SKM-1 treated with dmso at 0.1 percent for 144 hours (cell line): ENCODE measurements around the gene IL23A.

Source experiments
- DNase-seq: peaks from one replicate; lab custom pipeline; 2025; ENCODE audit not compliant: unreplicated experiment; lab: John Stamatoyannopoulos, UW

The IL23A gene

DNA sequence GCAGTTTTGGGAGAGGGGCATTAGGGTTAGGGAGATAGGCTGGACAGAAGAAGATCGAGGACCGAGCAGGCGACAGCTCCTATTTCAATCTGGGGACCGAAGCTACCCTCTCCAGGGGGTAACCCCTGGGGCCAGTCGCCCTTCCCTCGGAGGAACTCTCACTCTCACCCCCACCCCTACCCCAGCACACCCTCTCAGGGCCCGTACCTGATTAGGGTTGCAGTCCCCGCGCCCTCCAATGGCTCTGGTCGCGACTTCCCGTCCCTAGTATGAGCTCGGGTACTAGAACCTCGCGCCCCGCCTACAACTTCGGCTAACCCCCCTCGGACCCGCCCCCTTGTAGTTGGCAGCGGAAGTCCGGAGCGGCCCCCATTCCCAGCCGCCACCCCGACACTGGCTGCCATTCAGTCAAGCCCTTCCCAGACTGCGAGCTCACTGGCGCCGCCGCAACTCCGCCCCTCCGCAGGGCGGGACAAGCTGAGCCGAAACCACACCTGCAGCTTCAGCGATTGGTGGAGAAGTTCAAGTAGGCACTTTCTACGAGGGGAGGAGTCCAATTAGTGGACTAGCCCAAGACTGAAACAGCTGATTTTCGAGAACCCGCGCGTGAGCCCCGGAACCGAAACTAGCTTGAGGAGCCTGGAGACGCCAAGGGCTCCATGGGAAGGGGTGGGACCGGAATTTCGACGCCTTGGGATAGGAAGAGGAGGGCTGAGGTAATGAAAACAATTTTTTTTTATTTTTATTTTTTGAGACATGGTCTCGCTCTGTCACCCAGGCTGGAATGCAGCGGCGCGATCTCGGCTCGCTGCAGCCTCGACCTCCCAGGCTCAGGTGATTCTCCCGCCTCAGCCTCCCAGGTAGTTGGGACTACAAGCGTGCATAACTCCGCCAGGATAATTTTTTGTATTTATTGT lies 21.4 kb downstream of the IL23A start, which contains the start of gene STAT2:
STAT2 (minus strand) TSS at position 257 of the 917 bp plus-strand sequence. CDS start 3,536 bp downstream, outside the sequence.
- DNase-seq: peak; percentile 83

DNA sequence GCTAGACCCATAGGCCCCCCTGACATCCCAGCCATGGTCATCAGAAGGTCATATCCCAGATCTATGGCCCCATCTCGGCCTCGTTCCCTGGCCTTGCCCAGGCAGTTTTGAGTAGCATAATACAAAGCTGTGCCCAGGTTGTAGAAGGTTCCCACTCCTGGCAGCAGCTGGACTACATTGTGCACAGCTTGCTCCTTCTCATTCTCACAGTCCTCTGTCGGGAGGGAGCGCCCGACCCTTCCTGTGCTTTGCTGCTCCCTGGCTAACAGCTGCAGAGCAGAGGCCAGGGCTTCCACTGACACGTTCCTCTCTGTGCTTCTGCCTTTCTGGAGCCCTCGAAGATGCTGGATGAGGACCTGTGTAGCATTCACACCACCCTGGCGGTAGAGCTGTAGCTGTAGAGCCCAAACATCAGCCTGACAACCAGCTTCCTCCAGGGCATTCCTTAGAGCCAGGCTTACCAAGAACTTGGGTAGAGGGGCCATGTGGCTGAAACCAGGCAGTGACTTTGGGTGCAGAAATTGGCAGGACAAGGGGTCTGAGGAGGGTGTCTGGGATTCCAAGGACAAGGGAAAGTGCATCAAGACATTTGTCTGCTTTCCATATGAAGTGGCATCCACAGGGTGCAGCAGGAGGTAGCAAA lies 22.9 kb downstream of the IL23A start:
- DNase-seq: no peak

DNA sequence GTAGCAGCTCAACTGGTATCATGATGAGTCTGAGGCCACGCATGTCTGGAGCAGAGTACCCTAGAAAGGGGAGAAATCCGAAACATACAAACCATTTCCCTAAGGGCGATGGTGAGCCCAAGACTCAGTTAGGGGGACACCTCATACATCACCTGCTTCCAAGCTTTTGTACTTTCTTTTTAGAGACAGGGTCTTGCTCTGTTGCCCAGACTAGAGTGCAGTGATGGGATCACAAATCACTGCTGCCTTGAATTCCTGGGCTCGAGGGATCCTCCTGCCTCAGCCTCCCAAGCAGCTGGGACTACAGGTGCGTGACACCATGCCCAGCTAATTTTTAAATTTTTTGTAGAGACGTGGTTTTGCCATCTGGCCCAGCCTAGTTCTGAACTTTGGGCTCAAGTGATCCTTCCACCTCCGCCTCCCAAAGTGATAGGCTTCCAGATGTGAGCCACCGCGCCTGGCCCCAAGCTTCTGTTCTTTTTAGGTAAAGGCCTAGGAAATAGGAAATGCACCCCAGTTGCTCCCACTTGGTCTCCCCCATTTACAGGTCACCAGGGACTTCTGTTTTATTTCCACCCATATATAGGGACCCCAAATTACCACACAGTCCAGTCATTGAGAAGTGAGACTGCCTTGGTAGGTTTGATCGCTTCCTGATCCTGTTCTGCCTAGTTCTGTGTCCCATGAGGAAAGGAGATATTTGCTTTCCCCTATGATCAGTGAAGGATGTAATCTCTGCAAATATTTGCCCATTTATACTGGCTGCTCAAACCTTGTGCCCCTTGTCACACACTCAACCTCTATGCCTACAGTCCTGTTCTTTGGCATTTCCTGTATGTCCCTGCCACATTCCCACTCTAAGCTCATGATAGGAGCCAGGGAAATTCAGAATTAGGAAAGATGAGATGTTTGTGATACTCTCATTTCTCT lies 23.7 kb downstream of the IL23A start, which contains the start of gene APOF:
APOF (minus strand) TSS at position 728 of the 930 bp plus-strand sequence; CDS start at position 616, 112 bp downstream.
- no peak for DNase-seq

DNA sequence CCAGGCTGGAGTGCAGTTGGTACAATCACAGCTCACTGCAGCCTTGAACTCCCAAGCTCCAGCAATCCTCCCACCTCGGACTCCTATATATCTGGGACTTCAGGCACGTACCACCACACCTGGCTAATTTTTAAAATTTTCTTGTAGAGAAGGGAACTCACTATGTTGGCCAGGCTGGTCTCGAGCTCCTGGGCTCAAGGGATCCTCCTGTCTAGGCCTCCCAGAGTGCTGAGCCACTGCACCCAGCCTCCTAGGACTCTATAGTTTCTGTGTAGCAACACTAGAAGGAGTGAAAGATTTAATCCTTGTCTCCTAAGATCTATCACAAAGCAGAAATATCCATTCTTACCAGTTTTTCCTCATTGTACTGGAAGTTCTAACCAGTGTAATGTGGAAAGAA lies 28.3 kb downstream of the IL23A start:
- DNase-seq: no peak

DNA sequence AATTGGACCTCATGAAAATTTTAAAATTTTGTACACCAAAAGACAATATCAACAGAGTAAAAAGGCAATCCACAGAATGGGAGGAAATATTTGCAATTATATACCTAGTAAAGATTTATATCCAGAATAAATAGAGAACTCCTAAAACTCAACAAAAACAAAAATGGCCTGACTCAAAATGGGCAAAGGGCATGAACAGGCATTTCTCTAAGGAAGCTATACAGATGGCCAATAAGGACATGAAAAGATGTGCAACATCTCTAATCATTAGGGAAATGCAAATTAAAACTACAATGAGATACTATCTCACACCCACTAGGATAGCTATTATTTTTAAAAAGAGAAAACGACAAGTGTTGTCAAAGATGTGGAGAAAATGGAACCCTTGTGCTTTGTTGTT lies 34.8 kb downstream of the IL23A start:
- DNase-seq: no peak

DNA sequence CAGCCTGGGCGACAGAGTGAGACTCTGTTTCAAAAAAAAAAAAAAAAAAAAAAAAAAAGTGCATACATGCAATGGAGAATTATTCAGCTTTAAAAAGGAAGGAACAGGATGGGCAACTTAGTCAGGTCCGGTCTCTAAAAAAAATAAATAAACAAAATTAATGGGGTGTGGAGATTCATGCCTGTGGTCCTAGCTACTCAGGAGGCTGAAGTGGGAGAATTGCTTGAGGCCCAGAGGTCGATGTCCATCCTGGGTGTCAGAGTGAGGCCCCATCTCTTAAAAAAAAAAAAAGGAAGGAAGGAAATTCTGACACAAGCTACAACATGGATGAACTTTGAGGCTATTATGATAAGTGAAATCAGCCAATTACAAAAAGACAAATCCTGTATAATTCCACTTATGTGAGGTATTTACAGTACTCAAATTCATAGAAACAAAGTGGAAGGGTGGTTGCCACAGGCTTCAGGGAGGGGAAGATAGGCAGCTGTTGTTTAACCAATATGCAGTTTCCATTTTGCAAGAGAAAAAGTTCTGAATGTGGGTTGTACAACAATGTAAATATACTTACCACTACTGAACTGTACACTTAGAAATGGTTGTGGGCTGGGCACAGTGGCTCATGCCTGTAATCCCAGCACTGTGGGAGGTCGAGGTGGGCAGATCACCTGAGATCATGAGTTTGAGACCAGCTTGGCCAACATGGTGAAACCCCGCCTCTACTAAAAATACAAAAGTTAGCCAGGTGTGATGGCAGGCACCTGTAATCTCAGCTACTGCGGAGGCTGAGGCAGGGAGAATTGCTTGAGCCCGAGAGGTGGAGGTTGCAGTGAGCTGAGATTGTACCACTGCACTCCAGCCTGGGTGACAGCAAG lies 36.3 kb downstream of the IL23A start:
- DNase-seq: no peak

DNA sequence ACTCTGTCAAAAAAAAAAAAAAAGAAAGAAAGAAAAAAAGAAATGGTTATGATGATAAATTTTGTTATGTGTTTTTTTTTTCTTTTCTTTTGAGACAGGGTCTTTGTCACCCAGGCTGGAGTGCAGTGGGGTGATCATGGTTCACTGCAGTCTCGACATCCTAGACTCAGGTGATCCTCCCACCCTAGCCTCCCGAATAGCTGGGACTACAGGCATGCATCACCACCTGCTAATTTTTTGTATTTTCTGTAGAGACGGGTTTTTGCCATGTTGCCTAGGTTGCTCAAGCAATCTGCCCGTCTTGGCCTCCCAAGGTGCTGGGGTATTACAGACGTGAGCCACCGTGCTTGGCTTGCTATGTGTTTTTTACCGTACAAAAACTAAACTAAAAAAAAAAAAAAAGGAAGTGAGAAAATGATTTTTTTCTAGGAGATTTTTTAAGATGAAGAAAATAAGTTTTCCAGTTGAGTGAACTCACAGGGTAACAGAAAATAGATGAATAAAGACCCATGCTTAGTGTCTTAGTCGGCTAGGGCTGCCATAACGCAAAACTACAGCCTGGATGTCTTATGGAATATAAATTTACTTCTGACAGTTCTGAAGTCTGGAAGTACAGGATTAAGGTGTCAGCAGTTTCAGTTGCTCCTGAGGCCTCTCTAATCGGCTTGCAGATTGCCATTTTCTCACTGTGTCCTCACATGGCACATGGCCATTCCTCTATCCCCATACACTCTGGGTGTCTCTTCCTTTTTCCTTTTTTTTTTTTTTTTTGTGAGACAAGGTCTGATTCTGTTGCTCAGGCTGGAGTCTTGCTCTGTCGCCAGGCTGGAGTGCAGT lies 37.1 kb downstream of the IL23A start:
- no peak for DNase-seq

DNA sequence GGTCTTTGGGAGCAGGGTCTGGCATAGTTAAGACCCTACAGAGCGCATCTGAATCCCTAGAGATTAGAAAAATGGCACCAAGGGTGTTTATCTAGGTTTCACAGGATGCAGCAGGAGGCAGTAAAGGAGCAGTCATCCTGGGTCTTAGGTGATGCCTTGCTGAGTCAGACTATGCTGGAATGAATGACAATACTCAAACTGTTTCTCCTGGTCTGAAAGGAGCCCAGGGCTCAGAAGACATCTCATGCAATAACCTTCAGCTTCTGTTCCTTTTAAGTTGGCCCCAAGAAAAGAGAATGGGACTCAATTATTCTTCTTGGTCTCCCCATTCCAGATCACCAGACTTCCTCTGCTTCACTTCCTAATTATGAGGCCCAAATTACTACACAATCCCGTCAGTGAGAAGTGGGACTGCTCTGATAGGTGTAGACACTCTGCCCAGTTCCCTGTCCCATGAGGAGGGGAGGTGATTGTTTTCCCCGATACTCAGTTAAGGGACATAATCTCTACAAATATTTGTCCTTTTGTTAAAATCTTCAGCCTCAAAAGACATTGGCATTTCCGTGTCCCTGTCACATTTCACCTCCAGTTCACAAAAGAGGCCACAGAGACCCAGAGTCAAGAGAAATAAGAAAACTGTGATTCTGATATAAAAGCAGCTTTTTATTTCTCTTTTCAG lies 38.8 kb downstream of the IL23A start:
- no peak for DNase-seq

DNA sequence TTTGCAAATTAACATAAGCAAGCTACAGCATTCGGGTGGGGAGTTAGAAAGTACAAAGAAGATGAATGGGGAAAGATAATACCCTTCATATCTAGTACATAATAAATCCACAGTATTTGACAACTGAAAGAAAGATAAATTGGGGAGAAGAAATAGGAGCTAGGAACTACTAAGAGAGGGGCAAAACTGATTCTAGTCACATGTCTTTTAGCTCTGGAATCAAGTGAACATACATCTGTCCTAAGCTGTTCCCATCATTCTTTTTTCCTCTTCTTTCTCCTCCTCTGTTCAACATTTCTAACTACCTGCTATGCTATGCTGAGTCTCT lies 39.3 kb downstream of the IL23A start:
- no peak for DNase-seq

DNA sequence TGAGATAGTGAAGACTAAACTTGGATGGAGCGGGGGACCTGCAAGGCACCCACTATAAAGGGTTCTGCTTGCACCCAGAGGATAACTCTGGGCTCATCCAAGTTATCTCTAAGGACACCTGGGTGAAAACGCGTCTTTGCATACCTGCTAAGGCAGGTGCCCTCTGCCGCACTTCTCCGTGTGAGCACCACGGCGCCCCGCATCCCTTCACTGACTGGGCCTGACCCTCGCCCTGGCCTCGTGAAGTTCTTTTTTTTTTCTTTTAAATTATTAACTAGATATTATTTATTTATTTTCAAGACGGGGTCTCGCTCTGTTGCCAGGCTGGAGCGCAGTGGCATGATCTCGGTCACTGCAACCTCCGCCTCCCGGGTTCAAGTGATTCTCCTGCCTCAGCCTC lies 43.9 kb downstream of the IL23A start:
- DNase-seq: no peak

DNA sequence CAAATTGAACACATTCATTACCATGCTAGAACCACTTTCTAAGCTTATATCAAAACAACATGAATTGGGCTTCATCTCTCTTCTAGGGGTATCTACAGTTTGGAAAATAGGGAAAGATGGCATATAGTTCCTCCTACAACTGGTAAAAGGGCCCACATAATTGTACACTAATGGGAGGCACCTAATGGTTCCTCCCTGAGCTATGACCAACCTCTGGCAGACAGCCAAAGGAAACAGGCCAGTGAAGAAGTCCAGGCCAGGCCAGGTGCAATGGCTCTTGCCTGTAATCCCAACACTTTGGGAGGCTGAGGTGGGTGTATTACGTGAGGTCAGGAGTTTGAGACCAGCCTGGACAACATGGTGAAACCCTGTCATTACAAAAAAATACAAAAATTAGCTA lies 47.2 kb downstream of the IL23A start:
- DNase-seq: no peak

DNA sequence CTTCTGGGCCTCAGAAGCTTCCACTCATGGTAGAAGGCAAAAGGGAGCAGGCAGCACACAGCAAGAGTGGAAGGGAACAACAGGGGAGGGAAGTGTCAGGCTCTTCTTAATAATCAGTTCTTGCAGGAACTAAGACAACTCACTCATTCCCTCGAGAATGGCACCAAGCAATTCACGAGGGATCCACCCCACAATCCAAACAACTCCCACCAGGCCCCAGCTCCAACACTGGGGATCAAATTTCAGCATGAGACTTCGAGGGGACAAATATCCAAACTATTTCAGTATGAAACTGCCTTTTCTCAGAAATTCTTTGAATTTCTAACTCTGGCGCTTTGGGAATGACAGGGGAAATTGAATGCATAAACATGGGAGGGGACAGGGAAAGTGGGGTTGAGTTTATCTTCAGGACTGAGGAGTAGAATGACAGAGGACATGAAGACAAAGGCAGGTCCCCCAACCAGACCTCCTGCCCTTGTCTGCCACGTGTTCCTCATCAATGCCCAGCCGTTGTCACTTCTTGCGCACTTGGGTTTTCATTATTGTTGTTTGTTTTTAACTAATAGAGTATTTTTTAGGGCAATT lies 48.6 kb downstream of the IL23A start:
- DNase-seq: no peak

DNA sequence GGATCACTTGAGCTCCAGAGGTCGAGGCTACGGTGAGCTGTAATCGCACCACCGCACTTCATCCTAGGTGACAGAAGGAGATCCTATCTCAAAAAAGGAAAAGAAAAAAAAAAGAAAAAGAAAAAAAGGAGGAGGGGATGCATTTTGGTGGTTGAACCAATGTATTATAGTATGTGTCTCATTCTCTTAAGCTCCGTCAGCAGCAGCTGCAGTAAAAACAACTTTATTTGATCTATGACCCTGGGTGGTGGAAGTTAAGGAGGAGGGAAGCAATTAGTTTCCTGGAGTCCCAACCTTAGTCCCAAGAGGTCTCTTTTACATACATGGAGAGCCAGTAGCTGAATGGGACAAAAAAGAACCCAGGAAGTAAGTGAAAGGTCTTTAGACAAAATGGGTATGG lies 50.7 kb downstream of the IL23A start:
- no peak for DNase-seq
